NT2/D1 (cell line): ENCODE results near the gene UQCR10.

ENCODE experiments used
- SUZ12 ChIP-seq: IDR thresholded peaks from 2 replicates; pipeline ENCODE4 v1.6.1; 2011; ENCODE audit not compliant: insufficient read length, insufficient read depth; ENCODE audit errors: extremely low read depth
- YY1 ChIP-seq: IDR thresholded peaks from 2 replicates; pipeline ENCODE4 v1.6.1; 2011; ENCODE audit not compliant: insufficient read length, insufficient read depth
- ZNF274 ChIP-seq: IDR thresholded peaks from 2 replicates; pipeline ENCODE4 v1.6.1; 2011; ENCODE audit warnings: mild to moderate bottlenecking, low read depth, low read length

DNA sequence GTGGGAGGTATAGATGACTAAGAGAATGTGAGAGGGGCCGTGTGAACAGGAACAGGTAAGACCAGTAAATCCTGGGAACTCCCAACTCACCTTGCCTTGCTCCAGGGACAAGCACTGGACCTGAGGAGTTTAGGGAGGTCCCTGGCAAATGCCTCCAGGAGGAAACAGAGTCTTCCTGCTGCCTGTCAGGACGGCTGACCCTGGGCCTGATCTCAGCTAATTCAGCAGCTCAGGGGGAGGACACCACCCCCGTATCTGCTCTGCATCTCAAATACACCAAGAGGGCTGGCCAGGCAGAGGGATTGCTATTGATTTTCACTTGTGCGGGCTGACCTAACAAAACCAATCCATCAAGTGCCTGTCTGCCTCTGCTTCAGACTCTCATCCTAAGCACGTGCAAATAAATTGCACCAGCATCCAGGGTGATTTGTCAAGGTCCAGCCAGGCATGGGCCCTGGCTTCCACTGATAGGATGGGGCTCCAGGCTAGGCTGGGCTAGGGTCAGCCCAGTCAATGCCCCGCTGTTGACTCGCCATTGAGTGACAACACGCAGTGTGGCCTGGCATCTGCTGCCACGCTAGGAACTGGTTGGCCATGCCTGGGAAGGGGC, 20.3 kb downstream of the UQCR10 start:
- TF ChIP-seq ZNF274 (no peak), YY1 (no peak), SUZ12 (no peak)
